Measurements from ENCODE around the gene TSHZ2.

Gene TSHZ2

GRCh38 chr20:53016071-53016470 is 43.9 kb downstream of the TSHZ2 start:
- TF ChIP-seq GATA3 (IDR thresholded peaks at IDR 0.05; ENCODE audit: low read depth, low read length) (no peak), GATA2 (IDR thresholded peaks at IDR 0.05; ENCODE audit: low read depth, low read length) (no peak)

- no peak for TF ChIP-seq GATA2 (IDR thresholded peaks at IDR 0.05; ENCODE audit: low read depth, low read length)
- TF ChIP-seq GATA3 (IDR thresholded peaks at IDR 0.05; ENCODE audit: low read depth, low read length): no peak
These were observed 44.4 kb downstream of the TSHZ2 start for GRCh38 chr20:53016534-53017042.

- TF ChIP-seq GATA3 (IDR thresholded peaks at IDR 0.05; ENCODE audit: low read depth, low read length) (no peak), GATA2 (IDR thresholded peaks at IDR 0.05; ENCODE audit: low read depth, low read length) (no peak)
These were observed 45.0 kb downstream of the TSHZ2 start for GRCh38 chr20:53017206-53017605.

- TF ChIP-seq GATA2 (IDR thresholded peaks at IDR 0.05; ENCODE audit: low read depth, low read length): no peak
- TF ChIP-seq GATA3 (IDR thresholded peaks at IDR 0.05; ENCODE audit: low read depth, low read length): no peak
These were observed 47.3 kb downstream of the TSHZ2 start for GRCh38 chr20:53019464-53019863.

- no peak for TF ChIP-seq GATA3 (IDR thresholded peaks at IDR 0.05; ENCODE audit: low read depth, low read length)
- no peak for TF ChIP-seq GATA2 (IDR thresholded peaks at IDR 0.05; ENCODE audit: low read depth, low read length)
These were observed 48.2 kb downstream of the TSHZ2 start for GRCh38 chr20:53020376-53020775.

- TF ChIP-seq GATA2 (IDR thresholded peaks at IDR 0.05; ENCODE audit: low read depth, low read length) (no peak), GATA3 (IDR thresholded peaks at IDR 0.05; ENCODE audit: low read depth, low read length) (no peak)
These were observed 48.7 kb downstream of the TSHZ2 start for GRCh38 chr20:53020834-53021233.

GRCh38 chr20:53021934-53022333 is 49.8 kb downstream of the TSHZ2 start:
- TF ChIP-seq GATA2 (IDR thresholded peaks at IDR 0.05; ENCODE audit: low read depth, low read length): no peak
- no peak for TF ChIP-seq GATA3 (IDR thresholded peaks at IDR 0.05; ENCODE audit: low read depth, low read length)

- no peak for TF ChIP-seq GATA3 (IDR thresholded peaks at IDR 0.05; ENCODE audit: low read depth, low read length)
- no peak for TF ChIP-seq GATA2 (IDR thresholded peaks at IDR 0.05; ENCODE audit: low read depth, low read length)
These were observed 51.8 kb downstream of the TSHZ2 start for GRCh38 chr20:53023732-53024520.

- TF ChIP-seq GATA2 (IDR thresholded peaks at IDR 0.05; ENCODE audit: low read depth, low read length): no peak
- no peak for TF ChIP-seq GATA3 (IDR thresholded peaks at IDR 0.05; ENCODE audit: low read depth, low read length)
These were observed 54.9 kb downstream of the TSHZ2 start for GRCh38 chr20:53027089-53027488.

- TF ChIP-seq GATA3 (IDR thresholded peaks at IDR 0.05; ENCODE audit: low read depth, low read length) (no peak), GATA2 (IDR thresholded peaks at IDR 0.05; ENCODE audit: low read depth, low read length) (no peak)
These were observed 56.3 kb downstream of the TSHZ2 start for GRCh38 chr20:53028337-53029007.

- TF ChIP-seq GATA3 (IDR thresholded peaks at IDR 0.05; ENCODE audit: low read depth, low read length) (no peak), GATA2 (IDR thresholded peaks at IDR 0.05; ENCODE audit: low read depth, low read length) (no peak)
These were observed 57.9 kb downstream of the TSHZ2 start for GRCh38 chr20:53030061-53030460.

GRCh38 chr20:53032046-53032445 is 59.9 kb downstream of the TSHZ2 start:
- TF ChIP-seq GATA3 (IDR thresholded peaks at IDR 0.05; ENCODE audit: low read depth, low read length): no peak
- no peak for TF ChIP-seq GATA2 (IDR thresholded peaks at IDR 0.05; ENCODE audit: low read depth, low read length)

- no peak for TF ChIP-seq GATA3 (IDR thresholded peaks at IDR 0.05; ENCODE audit: low read depth, low read length)
- TF ChIP-seq GATA2 (IDR thresholded peaks at IDR 0.05; ENCODE audit: low read depth, low read length): no peak
These were observed 60.3 kb downstream of the TSHZ2 start for GRCh38 chr20:53032478-53032932.

GRCh38 chr20:53033176-53033575 is 61.0 kb downstream of the TSHZ2 start:
- TF ChIP-seq GATA2 (IDR thresholded peaks at IDR 0.05; ENCODE audit: low read depth, low read length) (no peak), GATA3 (IDR thresholded peaks at IDR 0.05; ENCODE audit: low read depth, low read length) (no peak)

GRCh38 chr20:53034899-53035298 is 62.7 kb downstream of the TSHZ2 start:
- no peak for TF ChIP-seq GATA2 (IDR thresholded peaks at IDR 0.05; ENCODE audit: low read depth, low read length)
- no peak for TF ChIP-seq GATA3 (IDR thresholded peaks at IDR 0.05; ENCODE audit: low read depth, low read length)
